Epithelial cell of prostate (primary cell): Measurements from ENCODE around the gene SBNO2.

Experiments used
- DNase-seq: peaks from one replicate; pipeline ENCODE4 v3.0.0-alpha.2; 2011; ENCODE audit warnings: low read depth, low spot score
- H3K27ac ChIP-seq: fragments of 450-650 bp; 2 replicates; pipeline ENCODE4 v1.5.1; 2017; ENCODE audit warnings: mild to moderate bottlenecking

SBNO2 gene

DNA sequence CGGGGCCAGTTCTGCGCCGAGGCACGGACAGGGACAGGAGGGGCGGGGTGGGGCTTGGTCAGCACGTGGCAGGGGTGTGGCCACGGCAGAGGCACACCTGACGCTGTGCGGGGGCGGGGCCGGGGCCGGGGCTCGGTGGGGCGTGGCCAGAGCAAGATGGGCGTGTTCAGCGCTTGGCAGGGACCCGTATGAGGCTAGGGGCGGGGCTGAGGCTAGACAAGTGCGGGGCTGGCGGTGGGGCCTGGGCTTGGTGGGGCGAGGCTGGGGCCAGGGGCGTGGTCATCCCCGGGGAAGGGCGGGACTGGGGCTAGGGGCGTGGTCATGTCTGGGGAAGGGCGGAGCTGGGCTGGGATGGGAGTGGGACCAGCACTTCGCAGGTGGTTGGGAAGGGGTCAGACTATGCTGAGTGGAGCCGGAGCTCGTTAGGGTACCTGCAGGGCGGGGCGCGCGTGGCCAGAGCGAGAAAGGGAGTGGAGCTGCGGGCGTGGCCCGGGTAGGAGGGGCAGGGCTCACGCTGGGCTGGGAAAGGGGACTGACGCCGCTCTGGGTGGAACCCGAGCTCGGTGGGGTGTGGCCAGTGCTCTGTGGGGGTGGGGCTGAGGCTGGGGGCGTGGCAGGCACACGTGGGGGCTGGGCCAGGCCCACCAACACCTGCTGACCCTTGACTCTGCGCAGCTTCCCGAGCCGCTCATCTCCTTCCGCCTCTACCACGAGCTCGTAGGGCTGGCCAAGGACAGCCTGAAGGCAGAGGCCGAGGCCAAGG lies 91.7 kb downstream of the SBNO2 start:
- H3K27ac ChIP-seq: peak overlapping the region; percentile 51
- peak; percentile 68 for DNase-seq

DNA sequence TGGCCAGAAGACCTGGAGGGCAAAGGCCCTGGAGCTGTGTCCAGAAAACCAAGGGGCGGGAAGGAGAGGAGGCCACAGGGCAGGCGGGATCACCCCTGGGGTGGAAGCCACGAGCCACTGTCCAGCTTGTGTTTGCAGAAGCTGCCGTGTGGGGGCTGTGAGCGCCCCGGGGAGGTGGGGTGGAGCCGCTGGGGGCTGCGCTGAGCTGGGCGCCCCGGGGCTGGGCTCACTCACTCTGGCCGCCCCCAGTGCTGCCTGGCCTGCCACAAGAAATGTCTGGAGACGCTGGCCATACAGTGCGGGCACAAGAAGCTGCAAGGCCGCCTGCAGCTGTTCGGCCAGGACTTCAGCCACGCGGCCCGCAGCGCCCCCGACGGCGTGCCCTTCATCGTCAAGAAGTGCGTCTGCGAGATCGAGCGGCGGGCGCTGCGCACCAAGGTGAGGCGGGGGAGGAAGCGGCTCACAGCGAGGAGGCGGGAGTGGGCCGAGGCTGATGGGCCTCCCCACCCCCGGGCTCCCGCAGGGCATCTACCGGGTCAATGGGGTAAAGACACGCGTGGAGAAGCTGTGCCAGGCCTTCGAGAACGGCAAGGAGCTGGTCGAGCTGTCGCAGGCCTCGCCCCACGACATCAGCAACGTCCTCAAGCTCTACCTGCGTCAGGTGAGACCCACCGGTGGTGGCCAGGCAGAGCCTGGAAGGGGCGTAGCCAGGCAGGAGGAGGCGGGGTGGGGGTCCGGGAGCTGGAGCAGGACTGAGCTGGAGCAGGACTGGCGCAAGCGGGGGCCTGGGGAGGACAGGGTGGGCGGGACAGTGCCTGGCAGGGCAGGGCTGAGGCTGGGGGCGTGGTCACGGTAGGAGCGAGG lies 92.5 kb downstream of the SBNO2 start:
- no peak overlapping the region for H3K27ac ChIP-seq
- DNase-seq: no peak

DNA sequence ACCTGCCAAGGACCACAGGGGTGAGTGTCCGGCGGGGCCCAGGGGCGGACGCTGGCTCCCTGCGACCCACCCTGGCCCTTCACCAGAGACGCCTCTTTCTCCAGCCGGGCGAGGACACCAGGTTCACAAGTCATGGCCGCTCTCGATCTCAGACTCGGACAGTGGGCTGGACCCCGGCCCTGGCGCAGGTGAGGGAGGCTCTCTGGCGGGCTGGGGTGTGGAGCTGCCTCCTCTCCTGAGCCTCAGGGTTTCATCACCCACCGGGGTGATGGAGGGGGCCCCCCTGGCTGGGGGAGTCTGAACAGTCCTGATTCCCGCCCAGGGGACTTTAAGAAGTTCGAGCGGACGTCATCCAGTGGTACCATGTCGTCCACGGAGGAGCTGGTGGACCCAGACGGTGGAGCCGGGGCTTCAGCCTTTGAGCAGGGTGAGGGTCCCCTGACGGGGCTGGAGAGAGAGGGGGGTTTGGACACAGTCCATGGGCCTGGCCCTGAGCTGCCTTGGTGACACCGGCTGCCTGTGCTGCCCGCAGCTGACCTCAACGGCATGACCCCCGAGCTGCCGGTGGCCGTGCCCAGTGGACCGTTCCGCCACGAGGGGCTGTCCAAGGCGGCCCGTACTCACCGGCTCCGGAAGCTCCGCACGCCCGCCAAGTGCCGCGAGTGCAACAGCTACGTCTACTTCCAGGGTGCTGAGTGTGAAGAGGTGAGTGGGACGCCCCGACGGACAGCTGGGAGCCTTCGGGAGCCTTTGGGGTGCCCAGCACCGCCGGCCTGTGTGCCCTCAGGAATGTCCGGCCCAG lies 93.5 kb downstream of the SBNO2 start:
- no peak overlapping the region for H3K27ac ChIP-seq
- no peak for DNase-seq

- H3K27ac ChIP-seq: no peak overlapping the region
- no peak for DNase-seq
These were observed 94.4 kb downstream of the SBNO2 start for GRCh38 chr19:1079566-1080111.

GRCh38 chr19:1076951-1077350 lies 97.1 kb downstream of the SBNO2 start:
- peak; percentile 39 for DNase-seq
- H3K27ac ChIP-seq: no peak overlapping the region

- no peak for DNase-seq
- H3K27ac ChIP-seq: peak overlapping the region; percentile 14
These were observed 98.1 kb downstream of the SBNO2 start for GRCh38 chr19:1076046-1076386.

DNA sequence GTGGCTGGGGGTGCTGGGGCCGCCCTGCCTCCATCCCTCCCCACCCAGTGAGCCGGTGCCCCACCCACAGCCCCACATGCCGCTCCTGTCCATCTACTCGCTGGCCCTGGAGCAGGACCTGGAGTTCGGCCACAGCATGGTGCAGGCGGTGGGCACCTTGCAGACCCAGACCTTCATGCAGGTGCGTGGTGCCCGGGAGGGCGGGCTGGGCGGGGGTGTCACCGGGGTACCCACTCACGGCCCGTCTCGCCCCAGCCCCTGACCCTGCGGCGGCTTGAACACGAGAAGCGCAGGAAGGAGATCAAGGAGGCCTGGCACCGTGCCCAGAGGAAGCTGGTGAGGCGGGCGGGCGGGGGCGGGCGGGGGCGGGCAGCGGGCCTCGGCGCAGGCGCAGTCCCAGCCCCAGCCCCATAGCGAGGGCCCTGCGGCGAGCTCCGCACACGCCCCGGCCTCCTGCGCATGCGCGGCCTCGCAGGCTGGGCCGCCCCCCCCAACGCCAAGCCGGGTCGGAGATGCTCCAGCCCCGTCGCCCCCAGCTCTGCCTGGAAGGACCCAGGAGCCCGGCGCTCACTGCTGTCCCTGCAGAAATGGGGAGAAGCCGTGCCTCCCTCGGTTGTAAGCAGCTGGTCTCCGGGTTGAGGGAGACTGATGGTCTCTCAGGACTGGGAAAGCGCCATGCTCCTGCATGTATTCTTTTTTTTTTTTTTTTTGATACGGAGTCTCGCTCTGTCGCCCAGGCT lies 99.4 kb downstream of the SBNO2 start:
- DNase-seq: no peak
- H3K27ac ChIP-seq: no peak overlapping the region

DNA sequence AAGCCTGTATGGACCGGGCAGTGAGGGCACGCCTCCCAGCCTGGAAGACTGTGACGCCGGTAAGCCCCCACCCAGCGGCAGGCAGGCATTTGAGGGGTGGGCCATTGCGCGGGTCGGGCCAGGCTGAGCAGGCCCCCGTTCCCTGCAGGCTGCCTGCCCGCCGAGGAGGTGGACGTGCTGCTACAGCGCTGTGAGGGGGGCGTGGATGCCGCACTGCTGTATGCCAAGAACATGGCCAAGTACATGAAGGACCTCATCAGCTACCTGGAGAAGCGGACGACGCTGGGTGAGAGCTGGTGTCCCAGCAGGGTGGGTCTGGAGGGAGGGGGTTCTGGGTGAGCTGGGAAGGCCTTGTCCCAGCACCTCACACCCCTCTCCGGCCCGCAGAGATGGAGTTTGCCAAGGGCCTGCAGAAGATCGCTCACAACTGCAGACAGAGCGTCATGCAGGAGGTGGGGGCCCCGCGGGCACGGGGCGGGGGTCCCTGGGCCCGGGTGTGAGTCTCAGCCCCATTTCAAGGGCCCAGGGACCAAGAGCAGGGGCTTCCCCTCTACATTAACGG lies 100.0 kb downstream of the SBNO2 start:
- H3K27ac ChIP-seq: no peak overlapping the region
- no peak for DNase-seq

DNA sequence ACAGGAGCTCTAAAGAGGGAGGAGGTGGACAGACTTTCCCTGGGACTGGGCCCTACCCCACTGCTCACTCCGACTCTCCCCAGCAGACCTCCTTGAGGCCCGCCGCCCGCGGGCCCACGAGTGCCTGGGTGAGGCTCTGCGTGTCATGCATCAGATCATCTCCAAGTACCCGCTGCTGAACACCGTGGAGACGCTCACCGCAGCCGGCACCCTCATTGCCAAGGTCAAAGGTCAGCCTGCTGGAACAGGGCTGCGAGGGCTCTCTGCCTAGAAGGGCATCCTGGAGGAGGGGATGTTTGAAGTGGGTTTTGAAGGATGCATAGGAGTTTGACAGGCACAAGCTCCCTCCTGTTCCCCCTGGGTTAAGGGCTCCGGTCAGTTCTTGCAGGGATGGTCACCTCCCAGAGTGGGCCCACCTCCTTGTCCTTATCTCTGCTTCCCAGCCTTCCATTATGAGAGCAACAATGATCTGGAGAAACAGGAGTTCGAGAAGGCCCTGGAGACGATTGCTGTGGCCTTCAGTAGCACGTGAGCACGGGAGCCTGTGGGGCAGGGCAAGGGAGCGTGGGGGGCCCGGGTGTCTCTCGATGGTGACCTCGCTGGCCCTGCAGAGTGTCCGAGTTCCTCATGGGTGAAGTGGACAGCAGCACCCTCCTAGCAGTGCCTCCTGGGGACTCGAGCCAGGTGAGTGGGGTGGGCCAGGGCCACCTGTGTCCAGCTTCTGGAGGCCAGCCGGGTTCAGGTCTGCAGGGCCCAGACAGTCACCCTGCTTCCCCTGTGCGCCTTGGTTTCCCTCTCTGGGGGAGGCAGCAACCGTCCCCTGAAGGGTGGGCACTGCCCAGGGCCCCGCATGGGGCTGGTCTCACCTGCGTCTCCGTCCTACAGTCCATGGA lies 100.8 kb downstream of the SBNO2 start:
- no peak overlapping the region for H3K27ac ChIP-seq
- DNase-seq: no peak

DNA sequence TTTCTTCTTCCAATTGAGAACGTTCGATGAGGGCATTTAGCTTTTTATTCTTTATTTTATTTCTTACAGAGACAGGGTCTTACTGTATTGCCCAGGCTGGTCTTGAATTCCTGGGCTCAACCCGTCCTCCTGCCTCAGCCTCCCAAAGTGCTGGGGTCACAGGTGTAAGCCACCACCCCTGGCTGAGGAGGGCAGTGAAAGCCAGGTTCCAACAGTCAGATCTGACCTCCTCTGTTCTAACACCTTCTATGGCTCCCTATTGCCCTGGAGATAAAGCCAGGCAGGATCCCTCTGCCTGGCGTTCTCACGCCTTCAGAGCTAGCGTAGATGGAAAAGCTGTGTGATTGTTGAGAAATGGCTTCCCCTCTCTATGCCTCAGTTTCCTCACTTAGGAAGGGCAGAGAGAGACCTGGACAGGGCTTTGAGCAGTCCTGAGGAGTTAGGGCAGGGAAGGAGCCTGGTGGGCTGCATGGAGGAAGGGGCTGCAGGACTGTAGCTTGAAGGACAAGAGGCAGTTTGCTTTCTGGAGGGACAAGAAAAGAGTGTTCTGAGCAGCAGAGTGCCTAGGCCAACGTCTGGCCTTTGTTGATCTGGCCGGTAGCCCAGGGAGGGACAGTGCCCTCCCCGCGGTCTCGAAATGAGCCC lies 101.6 kb downstream of the SBNO2 start:
- no peak overlapping the region for H3K27ac ChIP-seq

GRCh38 chr19:1070931-1071791 lies 102.9 kb downstream of the SBNO2 start:
- DNase-seq: no peak

More for the DNA sequence above, 101.6 kb downstream of the SBNO2 start:
- no peak for DNase-seq

DNA sequence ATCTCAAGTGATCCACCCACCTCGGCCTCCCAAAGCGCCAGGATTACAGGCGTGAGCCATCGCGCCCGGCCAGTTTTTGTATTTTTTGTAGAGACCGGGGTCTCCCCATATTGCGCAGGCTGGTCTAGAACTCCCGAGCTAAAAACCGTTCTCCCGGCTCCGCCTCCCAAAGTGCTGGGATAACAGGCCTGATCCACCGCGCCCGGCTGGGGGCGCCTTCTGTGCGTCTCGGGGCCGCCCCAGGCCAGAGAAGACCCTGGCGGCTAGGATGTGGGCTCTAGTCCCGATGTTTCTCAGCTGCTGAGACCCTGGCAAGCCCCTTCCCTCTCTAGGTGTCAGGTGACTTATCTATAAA lies 103.5 kb downstream of the SBNO2 start:
- DNase-seq: no peak

More at GRCh38 chr19:1070931-1071791, 102.9 kb downstream of the SBNO2 start:
- no peak overlapping the region for H3K27ac ChIP-seq

GRCh38 chr19:1069009-1069779 lies 104.9 kb downstream of the SBNO2 start:
- no peak for DNase-seq
- H3K27ac ChIP-seq: no peak overlapping the region

More for the DNA sequence above, 103.5 kb downstream of the SBNO2 start:
- H3K27ac ChIP-seq: no peak overlapping the region

DNA sequence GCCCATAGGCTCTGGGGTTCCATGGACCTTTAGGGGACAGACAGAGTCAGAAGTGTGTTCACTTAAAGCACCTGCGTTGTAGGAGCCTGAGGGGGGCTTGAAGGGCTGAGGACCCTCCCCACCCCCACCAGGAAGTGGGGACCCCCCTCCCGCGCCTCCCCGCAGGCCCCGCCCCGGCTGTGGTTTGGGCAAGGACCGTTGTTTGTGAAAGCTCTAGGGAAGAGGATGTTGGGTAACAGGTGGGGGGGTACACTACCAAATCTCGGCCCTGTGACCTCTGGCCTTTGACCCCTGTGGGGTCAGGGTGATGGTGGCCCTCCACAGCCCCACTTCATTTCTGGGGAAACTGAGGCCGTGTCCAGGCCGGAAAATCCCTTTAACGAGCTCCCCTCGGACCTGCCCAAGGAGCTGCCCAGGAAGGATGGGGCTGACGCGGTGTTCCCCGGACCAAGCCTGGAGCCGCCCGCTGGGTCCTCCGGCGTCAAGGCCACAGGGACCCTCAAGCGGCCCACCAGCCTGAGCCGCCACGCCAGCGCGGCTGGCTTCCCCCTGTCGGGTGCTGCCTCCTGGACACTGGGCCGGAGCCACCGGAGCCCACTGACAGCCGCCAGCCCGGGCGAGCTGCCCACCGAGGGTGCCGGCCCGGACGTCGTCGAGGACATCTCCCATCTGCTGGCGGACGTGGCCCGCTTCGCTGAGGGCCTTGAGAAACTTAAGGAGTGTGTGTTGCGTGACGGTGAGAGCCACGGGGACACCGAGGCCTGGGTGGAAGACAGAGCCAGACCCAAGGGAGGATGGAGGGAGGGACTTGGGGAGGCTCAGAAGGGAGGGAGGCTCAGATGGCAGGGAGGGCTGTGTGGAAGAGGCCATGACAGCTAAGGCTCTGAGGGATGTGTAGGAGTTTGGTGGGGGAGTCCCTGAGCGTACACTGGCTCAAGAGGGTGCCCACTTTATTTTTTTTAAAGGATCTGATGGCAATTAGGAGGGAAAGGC lies 105.8 kb downstream of the SBNO2 start:
- H3K27ac ChIP-seq: no peak overlapping the region
- no peak for DNase-seq

- no peak overlapping the region for H3K27ac ChIP-seq
- no peak for DNase-seq
These were observed 106.6 kb downstream of the SBNO2 start for GRCh38 chr19:1067341-1067957.
